GM19099 (cell line): ENCODE data around the gene RNASE11.

Experiments used
- POLR2A ChIP-seq: IDR thresholded peaks from 3 replicates; pipeline ENCODE4 v1.6.1; 2011; ENCODE audit warnings: low read depth; ENCODE audit not compliant: insufficient read length; ENCODE audit errors: extremely low read depth

The RNASE11 gene

GRCh38 chr14:20606902-20607242 lies 19.1 kb upstream of the RNASE11 start:
- TF ChIP-seq POLR2A = no peak

- TF ChIP-seq POLR2A = no peak
Observed at GRCh38 chr14:20606190-20606901, 18.5 kb upstream of the RNASE11 start.

DNA sequence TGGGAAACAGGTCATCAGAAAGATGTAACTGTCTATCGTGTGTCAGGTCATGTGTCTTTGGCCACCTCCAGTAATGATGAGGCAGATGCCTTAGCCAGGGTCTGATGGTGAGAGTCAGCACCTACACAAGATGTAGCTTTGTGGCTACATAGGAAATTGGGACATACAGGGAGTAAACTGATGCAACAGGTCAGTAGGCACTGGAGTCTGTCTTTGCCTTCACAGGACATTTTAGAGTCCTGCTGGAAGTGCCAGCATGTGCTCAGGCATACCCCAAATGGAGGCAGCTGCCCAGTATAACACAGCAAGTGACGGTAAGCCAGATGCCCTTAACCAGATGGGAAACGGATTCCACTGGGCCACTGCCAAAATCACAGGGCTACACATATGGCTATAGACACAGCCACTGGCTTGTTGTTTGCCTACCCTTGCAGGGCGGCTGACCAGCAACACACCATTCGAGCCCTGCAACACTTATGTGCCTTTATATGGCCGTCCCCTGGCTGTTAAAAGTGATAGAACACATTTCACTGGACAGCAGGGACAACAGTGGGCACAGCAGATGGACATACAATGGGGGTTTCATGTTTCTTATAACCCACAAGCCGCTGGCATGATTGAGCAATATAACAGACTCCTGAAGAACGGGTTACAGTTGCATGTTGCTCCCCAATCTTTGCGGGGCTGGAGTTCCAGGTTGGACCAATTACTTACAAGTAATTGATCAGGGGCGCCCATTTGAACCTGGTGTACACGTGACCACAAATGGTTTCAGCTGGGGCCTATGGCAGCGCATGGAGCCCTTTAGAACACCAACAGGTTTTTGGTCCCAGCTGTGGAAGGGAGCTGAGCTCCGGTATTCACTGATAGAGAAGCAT lies 16.3 kb upstream of the RNASE11 start:
- no peak for TF ChIP-seq POLR2A

DNA sequence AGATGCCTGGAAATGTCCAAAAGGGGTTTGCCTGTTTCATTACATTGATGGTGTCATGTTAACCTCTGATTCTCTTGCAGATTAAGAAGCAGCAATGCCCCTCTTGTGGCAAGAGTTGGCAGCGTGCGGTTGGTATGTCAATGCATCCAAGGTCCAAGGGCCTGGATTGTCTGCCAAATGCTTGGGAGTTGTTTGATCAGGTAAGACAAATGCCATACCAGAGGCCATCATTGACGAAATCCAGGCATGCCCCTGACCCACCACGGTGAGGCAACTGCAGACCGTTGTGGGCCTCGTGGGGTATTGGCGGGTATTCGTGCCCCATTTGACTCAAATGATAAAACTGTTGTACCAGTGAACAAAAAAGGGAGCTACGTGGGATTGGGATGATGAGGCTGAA lies 14.8 kb upstream of the RNASE11 start:
- TF ChIP-seq POLR2A = no peak

DNA sequence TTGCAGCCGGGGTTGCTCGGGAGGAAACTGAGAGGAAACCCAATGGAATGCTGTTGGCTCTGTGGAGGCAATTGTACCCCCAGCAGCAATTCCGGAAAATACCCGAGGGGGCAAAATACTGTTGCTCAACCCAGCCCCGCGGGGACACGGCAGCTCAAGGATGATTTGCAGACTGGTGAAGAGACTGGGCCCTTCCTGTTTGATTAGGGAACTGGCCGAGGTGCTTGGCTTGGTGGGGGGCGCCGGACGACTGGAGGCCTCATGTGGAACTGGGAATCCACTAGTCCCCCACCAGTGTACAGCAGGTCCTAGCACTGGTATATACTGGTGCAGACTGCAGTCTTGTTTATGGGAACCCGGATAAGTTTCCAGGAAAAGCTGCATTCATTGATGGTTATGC lies 13.7 kb upstream of the RNASE11 start:
- TF ChIP-seq POLR2A = no peak

GRCh38 chr14:20597108-20597507 lies 9.3 kb upstream of the RNASE11 start:
- TF ChIP-seq POLR2A = no peak

- TF ChIP-seq POLR2A = no peak
Observed at GRCh38 chr14:20592574-20592973, 4.8 kb upstream of the RNASE11 start.

- no peak for TF ChIP-seq POLR2A
Observed at GRCh38 chr14:20591235-20591634, 3.4 kb upstream of the RNASE11 start, which contains the start of gene RNASE12. Gene RNASE12, minus strand, starts transcription at chr14:20591376. Its CDS starts 653 bp downstream, at chr14:20590723.

- no peak for TF ChIP-seq POLR2A
Observed at GRCh38 chr14:20583908-20584307, 3.9 kb downstream of the RNASE11 start.

DNA sequence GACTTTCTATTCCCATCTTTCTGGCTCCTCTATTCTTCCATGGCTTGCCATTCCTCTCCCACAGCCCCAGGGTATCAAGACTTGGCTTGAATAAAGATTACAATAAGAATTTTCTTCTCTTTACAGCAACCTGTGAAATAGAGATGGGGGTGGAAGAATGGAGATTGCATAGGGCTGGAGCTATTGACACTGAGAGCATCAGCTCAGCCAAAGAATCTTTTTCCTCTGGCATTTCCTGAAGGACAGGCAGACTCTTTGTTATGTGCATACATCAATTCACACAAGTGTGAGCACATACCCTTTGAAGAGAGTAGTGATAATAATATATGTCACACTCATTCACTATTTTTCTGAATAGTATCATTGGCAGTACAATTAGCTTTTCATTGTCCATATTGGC lies 4.7 kb downstream of the RNASE11 start:
- no peak for TF ChIP-seq POLR2A

DNA sequence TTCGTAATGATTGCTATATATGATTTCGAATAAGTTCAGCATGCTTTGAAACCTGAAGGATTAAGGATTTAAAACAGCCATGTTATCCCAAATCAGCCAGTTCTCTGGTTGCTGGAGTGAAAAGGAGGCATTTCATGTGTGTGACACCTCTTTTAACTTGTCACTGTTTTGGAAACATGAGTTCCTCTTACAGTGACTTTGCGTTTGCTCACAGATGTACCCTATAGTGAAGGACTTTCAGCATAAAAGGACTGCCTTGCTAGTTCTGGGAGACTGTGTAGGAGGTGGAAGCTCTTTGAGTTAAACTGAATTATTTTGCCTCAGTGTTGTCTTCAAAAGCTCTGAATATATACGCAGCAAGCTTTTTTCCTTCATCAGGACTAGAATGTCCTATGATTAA lies 7.6 kb downstream of the RNASE11 start:
- no peak for TF ChIP-seq POLR2A

DNA sequence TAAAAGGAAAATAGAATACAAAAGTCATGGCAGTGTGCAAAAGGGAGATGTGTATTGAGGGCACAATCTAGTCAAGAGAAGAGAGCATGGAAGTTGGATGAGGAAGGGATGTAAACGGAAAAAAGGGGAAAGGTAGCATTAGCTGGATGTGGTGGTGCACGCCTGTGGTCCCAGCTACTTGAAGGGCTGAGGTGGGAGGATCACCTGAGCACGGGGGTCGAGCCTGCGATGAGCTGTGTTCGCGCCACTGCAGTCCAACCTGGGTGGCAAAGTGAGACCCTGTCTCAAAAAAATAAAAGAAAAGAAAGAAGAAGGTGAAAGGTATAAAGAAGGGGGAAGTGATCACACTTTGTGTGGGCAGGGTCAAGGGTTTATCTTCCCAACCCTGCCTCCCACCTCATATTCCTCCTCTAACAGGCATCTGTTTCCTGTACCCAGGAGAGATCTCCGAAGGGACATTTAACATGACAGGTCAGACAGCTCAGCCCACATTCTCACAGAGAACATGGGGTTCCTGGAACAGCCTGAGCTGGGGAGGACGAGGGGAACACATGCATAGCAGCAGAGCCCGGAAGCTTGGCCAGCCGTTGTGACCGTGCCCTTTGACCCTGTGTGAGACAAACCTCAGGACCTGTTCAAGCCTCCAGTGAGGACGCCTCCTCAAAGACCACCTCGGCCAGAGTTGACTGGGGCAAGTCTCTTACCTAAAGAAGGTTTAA lies 8.9 kb downstream of the RNASE11 start:
- TF ChIP-seq POLR2A = no peak

GRCh38 chr14:20578325-20578724 lies 9.5 kb downstream of the RNASE11 start:
- no peak for TF ChIP-seq POLR2A

- no peak for TF ChIP-seq POLR2A
Observed at GRCh38 chr14:20569066-20569465, 18.7 kb downstream of the RNASE11 start.

- no peak for TF ChIP-seq POLR2A
Observed at GRCh38 chr14:20568393-20568792, 19.4 kb downstream of the RNASE11 start.
